Measurements from ENCODE around the gene ANKLE1.
"Not testable (repeated sequence)": the region's sequence is repeated elsewhere in the genome, so short reads cannot be mapped to it uniquely, and the experiment has no call there.

The ANKLE1 gene

DNA sequence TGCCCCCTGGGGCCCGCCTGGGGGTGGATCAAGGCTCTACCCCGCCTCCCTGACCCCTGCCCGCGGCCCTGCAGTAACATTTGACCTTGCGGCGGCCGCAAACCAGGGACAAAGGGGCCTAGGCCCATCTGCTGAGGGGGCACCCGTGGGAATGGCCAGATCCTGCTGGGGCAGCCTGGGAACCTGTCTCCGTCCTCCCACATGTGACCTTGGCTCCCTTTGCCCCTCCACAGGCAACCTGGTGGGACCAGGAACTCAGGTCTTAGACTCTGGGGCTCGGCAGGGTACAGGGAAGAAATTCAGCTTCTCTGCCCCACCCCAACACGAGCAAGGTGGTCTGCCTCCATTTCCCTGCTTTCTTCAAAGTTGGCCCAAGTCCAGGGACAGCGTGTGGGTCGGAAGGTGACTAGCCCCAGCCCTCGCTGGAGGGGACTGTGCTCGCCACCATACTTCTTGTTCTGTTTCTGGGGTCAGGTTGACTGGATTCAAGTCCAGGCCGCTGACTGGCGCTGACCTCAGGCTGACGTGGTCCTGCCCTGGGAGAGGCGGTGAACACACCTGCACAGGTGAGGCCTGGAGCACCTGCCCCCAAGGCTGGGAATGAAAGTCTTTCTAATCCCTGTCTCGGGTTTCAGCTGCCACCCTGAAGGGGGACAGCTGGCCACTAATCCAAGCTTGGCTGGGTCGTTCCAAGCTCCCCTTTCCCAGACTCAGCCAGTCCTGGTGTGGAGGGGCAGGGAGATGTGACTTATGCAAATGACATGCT is 33.5 kb upstream of the ANKLE1 start:
- DNase-seq: peak; percentile 47

DNA sequence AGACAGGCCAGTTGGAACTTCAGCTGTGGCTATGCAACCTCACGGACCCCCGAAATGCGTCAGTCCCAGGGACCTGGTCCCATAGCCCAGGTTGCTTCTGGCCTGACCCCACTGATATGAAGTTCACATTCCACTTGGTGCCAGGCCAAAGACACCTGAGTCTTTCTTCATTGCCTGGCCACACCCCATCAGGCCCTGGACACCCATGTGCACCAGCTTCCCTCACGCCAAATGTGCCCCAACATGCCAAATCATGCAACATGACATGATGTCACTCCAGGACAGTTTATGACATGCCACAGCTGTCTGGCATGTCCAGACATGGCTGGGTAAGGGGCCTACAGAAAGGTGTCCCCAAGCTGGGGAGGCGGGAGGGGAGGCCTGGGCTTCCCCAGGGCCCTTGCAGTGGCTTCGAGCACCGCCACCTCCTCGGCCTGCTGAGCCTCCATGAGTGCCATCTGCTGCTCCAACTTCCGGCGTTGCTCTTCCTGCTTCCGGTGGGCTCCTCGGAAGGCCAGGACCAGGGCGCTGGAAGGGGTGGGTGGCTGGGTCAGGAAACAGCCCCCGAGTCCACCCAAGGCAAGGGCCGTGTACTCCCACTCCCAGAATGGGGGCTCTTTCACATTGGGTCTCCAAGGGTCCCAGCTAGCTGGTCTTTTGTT is 31.7 kb upstream of the ANKLE1 start:
- DNase-seq: no peak

GRCh38 chr19:17254636-17255035 is 27.1 kb upstream of the ANKLE1 start:
- no peak for DNase-seq

GRCh38 chr19:17255150-17255621 is 26.5 kb upstream of the ANKLE1 start:
- DNase-seq: no peak

- DNase-seq: no peak
Measured at GRCh38 chr19:17256130-17256529, 25.6 kb upstream of the ANKLE1 start.

- DNase-seq: no peak
Measured at GRCh38 chr19:17259118-17259780, 22.5 kb upstream of the ANKLE1 start.

DNA sequence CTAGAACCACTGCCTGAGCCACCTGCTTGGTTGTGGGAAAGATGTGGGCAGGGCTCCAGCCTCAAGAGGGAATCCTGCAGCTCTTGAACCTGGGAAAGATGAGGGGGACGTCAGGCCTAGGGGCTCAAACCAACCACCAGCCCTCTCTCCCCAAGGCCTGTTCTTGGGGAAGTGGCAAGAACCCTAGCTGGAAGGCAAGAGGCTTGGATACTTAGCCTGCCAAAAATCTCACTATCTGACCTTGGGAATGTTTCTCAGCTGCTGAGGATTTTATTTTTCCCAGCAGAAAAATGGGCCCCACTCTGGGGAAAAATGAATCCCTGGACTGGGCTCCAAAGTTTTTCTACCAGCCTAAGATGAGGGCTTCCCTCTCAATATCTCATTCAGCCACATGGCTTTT is 21.8 kb upstream of the ANKLE1 start:
- DNase-seq: no peak

- peak; percentile 94 for DNase-seq
Measured at GRCh38 chr19:17260842-17261325, 20.8 kb upstream of the ANKLE1 start.

DNA sequence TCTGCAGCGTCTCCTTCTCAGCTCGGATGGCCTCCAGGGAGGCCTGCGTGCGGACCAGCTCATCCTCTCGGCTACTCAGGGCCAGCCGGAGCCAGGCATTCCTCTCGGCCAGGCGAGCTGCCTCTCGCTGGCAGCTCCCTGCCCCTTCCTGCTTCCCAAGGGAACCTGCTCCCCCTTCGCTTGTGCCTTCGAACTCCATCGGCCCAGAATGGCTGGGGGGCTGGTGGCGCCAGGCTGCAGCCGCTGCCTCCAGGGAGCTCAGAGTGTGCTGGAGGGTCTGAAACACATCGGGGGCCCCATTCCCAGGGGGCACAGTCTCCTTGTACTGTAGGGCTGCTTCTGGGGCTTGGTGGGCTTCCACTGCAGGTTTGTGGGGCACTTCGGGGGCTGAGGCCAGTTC is 19.1 kb upstream of the ANKLE1 start:
- no peak for DNase-seq

DNA sequence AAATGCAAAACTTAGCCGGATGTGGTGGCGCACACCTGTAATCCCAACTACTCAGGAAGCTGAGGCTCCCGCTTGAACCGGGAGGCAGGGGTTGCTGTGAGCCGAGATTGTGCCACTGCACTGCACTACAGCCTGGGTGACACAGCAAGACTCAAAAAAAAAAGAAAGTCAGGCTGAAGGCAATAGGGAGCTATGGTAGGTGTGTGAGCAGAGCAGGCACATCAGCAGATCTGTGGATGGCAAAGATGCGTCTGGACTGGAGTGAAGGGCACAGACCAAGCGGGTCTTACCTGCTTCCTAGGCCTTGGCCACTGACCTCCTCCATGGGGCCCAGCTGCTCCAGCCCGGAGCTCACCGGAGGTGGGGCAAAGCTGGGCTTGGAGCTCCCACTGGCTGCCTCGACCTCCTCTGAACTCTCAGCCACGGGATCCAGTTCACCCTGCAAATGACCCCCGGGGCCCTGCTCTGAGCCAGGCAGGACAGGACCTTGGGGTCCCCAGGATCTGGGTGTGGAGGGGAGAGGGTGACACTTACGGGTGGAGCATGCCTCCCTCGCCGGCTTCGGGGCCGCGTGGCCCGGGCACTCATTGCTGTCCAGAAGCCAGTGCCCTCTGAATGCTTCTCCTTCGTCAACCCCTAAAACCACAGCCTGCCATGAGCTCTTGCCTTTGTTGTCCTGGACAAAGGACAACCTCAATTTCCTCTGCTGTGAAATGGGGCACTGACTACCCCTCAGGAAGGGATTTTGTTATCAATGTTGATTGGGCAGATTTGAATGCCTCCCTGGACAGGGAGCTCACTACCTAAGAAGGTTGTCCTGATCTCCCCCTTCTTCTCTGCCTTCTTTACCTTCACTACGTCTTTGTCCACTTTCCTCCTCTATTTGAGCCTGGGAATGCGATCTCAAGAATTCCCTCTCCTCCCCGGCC is 17.7 kb upstream of the ANKLE1 start:
- DNase-seq: no peak

DNA sequence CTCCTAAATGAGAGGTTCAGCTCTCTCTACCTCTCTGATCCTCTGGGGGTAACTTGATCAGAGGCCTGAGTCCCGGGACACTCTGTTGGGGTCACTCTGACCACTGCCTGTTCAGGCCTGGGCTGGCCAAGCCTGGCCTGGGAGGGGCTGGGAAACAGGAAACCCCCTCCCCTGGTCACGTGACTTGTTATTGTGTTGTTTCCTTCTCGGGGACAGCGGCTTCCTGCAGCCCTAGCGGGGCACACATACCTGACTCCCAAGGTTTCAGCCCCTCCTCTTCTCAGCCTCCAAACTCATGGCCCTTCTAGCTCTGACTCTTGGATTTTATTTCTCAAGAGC is 17.1 kb upstream of the ANKLE1 start, which contains the start of gene USHBP1:
Gene USHBP1 (minus strand): TSS at position 105 of the 339 bp plus-strand sequence. CDS start 446 bp downstream, outside the sequence.
- no peak for DNase-seq

GRCh38 chr19:17266026-17266425 is 15.7 kb upstream of the ANKLE1 start:
- no peak for DNase-seq

GRCh38 chr19:17266589-17266974 is 15.1 kb upstream of the ANKLE1 start:
- DNase-seq: no peak

- peak; percentile 87 for DNase-seq
Measured at GRCh38 chr19:17266975-17267788, 14.5 kb upstream of the ANKLE1 start, which contains the start of gene BABAM1. BABAM1 (plus strand) TSS chr19:17267443; CDS start chr19:17268807, 1,364 bp downstream.

- DNase-seq: no peak
Measured at GRCh38 chr19:17268754-17269153, 12.9 kb upstream of the ANKLE1 start.

DNA sequence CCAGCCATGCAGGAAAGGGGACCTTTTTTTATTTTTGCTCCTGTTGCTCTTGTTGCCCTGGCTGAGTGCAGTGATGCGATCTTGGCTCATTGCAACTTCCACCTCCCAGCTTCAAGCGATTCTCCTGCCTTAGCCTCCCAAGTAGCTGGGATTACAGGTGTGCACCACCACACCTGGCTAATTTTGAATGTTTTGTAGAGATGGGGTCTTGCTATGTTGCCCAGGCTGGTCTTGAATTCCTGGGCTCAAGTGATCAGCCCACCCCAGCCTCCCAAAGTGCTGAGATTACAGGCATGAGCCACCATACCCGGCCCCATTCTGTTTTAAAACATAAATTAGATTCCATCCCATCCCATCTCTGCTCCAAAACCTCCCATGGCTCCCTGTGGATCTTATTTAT is 6.8 kb upstream of the ANKLE1 start:
- DNase-seq: not testable (repeated sequence)

DNA sequence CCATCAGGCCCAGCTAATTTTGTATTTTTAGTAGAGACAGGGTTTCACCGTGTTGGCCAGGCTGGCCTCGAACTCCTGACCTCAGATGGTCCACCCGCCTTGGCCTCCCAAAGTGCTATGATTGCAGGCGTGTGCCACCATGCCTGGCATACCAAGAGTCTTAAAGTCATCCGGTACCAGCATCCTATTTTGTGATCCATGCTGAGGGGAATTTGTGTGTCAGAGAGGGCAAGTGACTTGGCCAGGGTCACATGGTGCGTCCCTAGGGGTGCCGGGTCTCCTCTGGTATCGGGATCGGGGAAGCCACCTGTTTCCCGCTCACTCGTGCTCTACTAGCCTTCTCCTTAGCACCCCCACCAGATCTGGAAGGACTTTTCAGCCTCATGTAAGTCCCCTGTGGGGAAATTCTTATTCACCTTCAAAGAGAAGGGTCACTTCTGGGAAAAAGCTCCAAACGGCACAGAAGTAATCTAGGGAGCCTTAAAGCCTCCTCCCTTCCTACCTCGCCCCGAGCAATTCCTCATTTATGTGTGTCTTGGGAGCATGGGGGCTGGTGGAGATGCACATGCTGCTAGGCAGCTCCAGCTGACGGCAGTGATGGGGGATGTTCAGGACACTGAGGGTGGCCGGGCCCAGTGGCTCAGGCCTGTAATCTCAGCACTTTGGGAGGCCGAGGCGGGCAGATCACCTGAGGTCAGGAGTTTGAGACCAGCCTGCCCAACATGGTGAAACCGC is 6.1 kb upstream of the ANKLE1 start:
- DNase-seq: no peak

GRCh38 chr19:17279436-17279835 is 2.3 kb upstream of the ANKLE1 start:
- no peak for DNase-seq

GRCh38 chr19:17282488-17283125 is 906 bp downstream of the ANKLE1 start:
- DNase-seq: peak; percentile 96

DNA sequence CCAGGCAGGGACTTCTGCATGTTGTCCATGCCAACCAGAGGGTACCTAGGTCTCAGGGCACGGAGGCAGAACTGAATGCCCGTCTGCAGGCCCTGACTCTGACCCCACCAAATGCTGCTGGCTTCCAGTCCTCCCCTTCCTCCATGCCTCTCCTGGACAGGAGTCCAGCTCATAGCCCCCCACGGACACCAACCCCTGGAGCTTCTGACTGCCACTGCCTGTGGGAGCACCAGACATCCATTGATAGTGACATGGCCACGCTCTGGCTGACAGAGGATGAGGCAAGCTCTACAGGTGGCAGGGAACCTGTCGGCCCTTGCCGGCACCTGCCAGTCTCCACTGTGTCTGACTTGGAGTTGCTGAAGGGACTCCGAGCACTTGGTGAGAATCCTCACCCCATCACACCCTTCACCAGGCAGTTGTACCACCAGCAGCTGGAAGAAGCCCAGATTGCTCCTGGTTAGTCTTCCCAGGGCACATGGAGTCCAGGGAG is 1.8 kb downstream of the ANKLE1 start:
- DNase-seq: no peak

Measured in 8988T (cell line).